Measurements from ENCODE around the gene ARID3B. TPM values are rescaled to one million over a fixed set of nuclear protein-coding genes. Genes with fewer than 3 reads are reported as not detected.

ARID3B gene
- total and polyA plus RNA-seq, 3 donors from 2014 or later, result 50.3 to 58.1 (median 53.7) TPM

- H3K4me1 ChIP-seq, result no peaks in the 10 kb centered on the region
- H3K9me3 ChIP-seq, result no peaks in the 10 kb centered on the region
- H3K27ac ChIP-seq, result no peak overlapping the region
- WGBS, 2 donors, result 63 to 74% methylated on average over 3 of the region's 3 CpGs
- H3K4me3 ChIP-seq, result no peak overlapping the region
- no peak for DNase-seq
- H3K36me3 ChIP-seq (ENCODE audit: low read depth, missing control alignments), result no peaks in the 10 kb centered on the region
- H3K27me3 ChIP-seq, result no peaks in the 10 kb centered on the region
- TF ChIP-seq CTCF (IDR thresholded peaks at IDR 0.05) (no peak), POLR2A (IDR thresholded peaks at IDR 0.05) (no peak)
- intact Hi-C loops (cut with DNase I; ENCODE audit: low total_unique reads), result loop anchor here (10.0 kb wide), 1 partner anchor 324 kb away; the partner anchor contains the start of gene RPP25
Measured at GRCh38 chr15:74631087-74631385, 90.0 kb downstream of the ARID3B start.

- intact Hi-C loops (cut with DNase I; ENCODE audit: low total_unique reads), result loop anchor here (10.0 kb wide), 1 partner anchor 323 kb away; the partner anchor contains the start of gene RPP25
- Histone ChIP-seq H3K36me3 (ENCODE audit: low read depth, missing control alignments) (no peaks in the 10 kb centered on the region), H3K4me1 (no peaks in the 10 kb centered on the region), H3K27me3 (no peaks in the 10 kb centered on the region), H3K4me3 (no peak overlapping the region), H3K27ac (no peak overlapping the region), H3K9me3 (no peaks in the 10 kb centered on the region)
- TF ChIP-seq CTCF (IDR thresholded peaks at IDR 0.05), result no peak
- no peak for TF ChIP-seq POLR2A (IDR thresholded peaks at IDR 0.05)
- 63 to 75% methylated on average over 3 of the region's 3 CpGs for WGBS, 2 donors
- DNase-seq, result no peak
Measured at GRCh38 chr15:74631408-74631807, 90.4 kb downstream of the ARID3B start.

GRCh38 chr15:74631935-74632560 is 91.0 kb downstream of the ARID3B start:
- no peaks in the 10 kb centered on the region for H3K9me3 ChIP-seq
- H3K36me3 ChIP-seq (ENCODE audit: low read depth, missing control alignments), result no peaks in the 10 kb centered on the region
- H3K27me3 ChIP-seq, result no peaks in the 10 kb centered on the region
- H3K27ac ChIP-seq, result no peak overlapping the region
- H3K4me3 ChIP-seq, result no peak overlapping the region
- peak; percentile 59 to 78 (median 71) for TF ChIP-seq CTCF (IDR thresholded peaks at IDR 0.05)
- no peak for TF ChIP-seq POLR2A (IDR thresholded peaks at IDR 0.05)
- DNase-seq, result peak; percentile 82
- no peaks in the 10 kb centered on the region for H3K4me1 ChIP-seq
- WGBS, 2 donors, result 62 to 83% methylated on average over 6 to 8 of the region's 8 CpGs
- intact Hi-C loops (cut with DNase I; ENCODE audit: low total_unique reads), result loop anchor here (10.0 kb wide), 1 partner anchor 323 kb away; the partner anchor contains the start of gene RPP25

- Histone ChIP-seq H3K27ac (no peak overlapping the region), H3K27me3 (no peaks in the 10 kb centered on the region), H3K4me1 (no peaks in the 10 kb centered on the region), H3K9me3 (no peaks in the 10 kb centered on the region), H3K36me3 (ENCODE audit: low read depth, missing control alignments) (no peaks in the 10 kb centered on the region), H3K4me3 (no peak overlapping the region)
- DNase-seq, result no peak
- WGBS, 2 donors, result 82 to 92% methylated on average over 6 to 9 of the region's 9 CpGs
- intact Hi-C loops (cut with DNase I; ENCODE audit: low total_unique reads), result loop anchor here (10.0 kb wide), 1 partner anchor 322 kb away; the partner anchor contains the start of gene RPP25
- no peak for TF ChIP-seq CTCF (IDR thresholded peaks at IDR 0.05)
- no peak for TF ChIP-seq POLR2A (IDR thresholded peaks at IDR 0.05)
Measured at GRCh38 chr15:74632601-74633000, 91.6 kb downstream of the ARID3B start.

GRCh38 chr15:74633781-74634180 is 92.8 kb downstream of the ARID3B start:
- H3K9me3 ChIP-seq, result no peaks in the 10 kb centered on the region
- no peaks in the 10 kb centered on the region for H3K4me1 ChIP-seq
- no peak for DNase-seq
- WGBS, 2 donors, result 58 to 74% methylated on average over 2 of the region's 2 CpGs
- H3K36me3 ChIP-seq (ENCODE audit: low read depth, missing control alignments), result no peaks in the 10 kb centered on the region
- H3K27me3 ChIP-seq, result no peaks in the 10 kb centered on the region
- no peak overlapping the region for H3K4me3 ChIP-seq
- no peak overlapping the region for H3K27ac ChIP-seq
- TF ChIP-seq CTCF (IDR thresholded peaks at IDR 0.05) (no peak), POLR2A (IDR thresholded peaks at IDR 0.05) (no peak)
- intact Hi-C loops (cut with DNase I; ENCODE audit: low total_unique reads), result loop anchor here (10.0 kb wide), 1 partner anchor 321 kb away; the partner anchor contains the start of gene RPP25

All from testis (tissue), 3 donors.